Naive thymus-derived CD8-positive, alpha-beta T cell (primary cell): ENCODE results near the gene OR10C1. TPM values are rescaled to one million over a fixed set of nuclear protein-coding genes. Genes with fewer than 3 reads are reported as not detected.

ENCODE experiments used
- ATAC-seq, 2 donors: fragments of 150-1000 bp; cut with Tn5 transposase in 1 of 2; sonication (Bioruptor Pico), chemical (Tn5 transposase) in 1 of 2; 1 replicate in 1 of 2; 2 replicates in 1 of 2; pipeline ENCODE4 v1.10.0; 2021; ENCODE audit warnings: mild to moderate bottlenecking in 2 of 2, moderate library complexity in 2 of 2
- POLR2A ChIA-PET: fragments of 350-600 bp; sonication (Branson Sonifier 250); formaldehyde crosslinking; loops from one replicate; lab custom pipeline; 2021; ENCODE audit warnings: antibody characterized with exemption; lab: Charles Lee
- DNase-seq, 10 donors: peaks; one replicate each; pipeline versions ENCODE4 v3.0.0 to v3.0.0-alpha.2; 2020 to 2022
- H3K27ac Mint-ChIP-seq, 10 donors: one replicate each; pipeline ENCODE4 v1.8.0; 2020 to 2022; ENCODE audit warnings: mild to moderate bottlenecking in 10 of 10, mixed read lengths in 10 of 10, moderate library complexity in 4 of 10, inconsistent platforms in 1 of 10
- H3K27me3 Mint-ChIP-seq, 5 donors: one replicate each; pipeline ENCODE4 v1.8.0; 2021 to 2022; ENCODE audit warnings: mixed read lengths in 5 of 5
- H3K36me3 Mint-ChIP-seq, 3 donors: one replicate each; pipeline ENCODE4 v1.8.0; 2020 to 2022; ENCODE audit warnings: mixed read lengths in 3 of 3, mild to moderate bottlenecking in 2 of 3, inconsistent platforms in 1 of 3
- H3K4me1 Mint-ChIP-seq, 4 donors: one replicate each; pipeline ENCODE4 v1.8.0; 2021 to 2022; ENCODE audit warnings: mixed read lengths in 4 of 4
- H3K4me3 Mint-ChIP-seq, 10 donors: one replicate each; pipeline ENCODE4 v1.8.0; 2020 to 2022; ENCODE audit warnings: mild to moderate bottlenecking in 10 of 10, mixed read lengths in 10 of 10, moderate library complexity in 6 of 10, inconsistent platforms in 1 of 10
- H3K9me3 Mint-ChIP-seq, 9 donors: one replicate each; pipeline ENCODE4 v1.8.0; 2020 to 2022; ENCODE audit warnings: mixed read lengths in 9 of 9, mild to moderate bottlenecking in 3 of 9, inconsistent platforms in 1 of 9, moderate library complexity in 1 of 9
- polyA plus RNA-seq, 3 donors: library from polyadenylated mRNA; unstranded; fragments of 300-500 nt; fragmentation: Illumina TruSeq; gene quantifications; one replicate each; pipeline ENCODE4 v1.2.3, GENCODE V29; 2021
- total RNA-seq, 8 experiments: library from RNA in 2 of 8; stranded (reverse) in 2 of 8; gene quantifications; one replicate each; pipeline ENCODE4 v1.2.3 and lab custom pipeline; 2021 to 2026

OR10C1 gene
- total and polyA plus RNA-seq, 5 experiments from 2014 or later, result not detected

DNA sequence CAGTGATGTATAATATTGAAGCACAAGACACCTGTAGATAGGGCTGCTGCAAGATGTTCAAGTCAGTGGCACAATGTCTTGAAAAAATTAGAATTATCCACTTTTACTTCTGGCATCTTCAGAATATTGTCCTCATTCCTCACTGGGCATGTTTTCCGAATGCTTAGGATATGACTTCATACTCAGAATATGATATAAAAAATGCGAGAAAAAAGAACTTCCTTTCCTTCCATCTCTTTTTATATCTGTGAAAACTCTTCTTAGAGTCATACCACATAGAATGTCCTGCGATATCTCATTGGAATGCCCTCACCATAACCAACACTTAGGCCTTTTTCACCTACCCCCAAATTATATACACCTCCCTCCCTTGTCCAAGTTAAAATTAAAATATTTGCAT, 44.1 kb downstream of the OR10C1 start:
- Mint-ChIP-seq H3K27me3 (peaks cover 10 to 21% (median 15%) of the 10 kb centered on the region in 5 donors), H3K36me3 (peaks cover 0 to 2% (median 0%) of the 10 kb centered on the region in 3 donors), H3K9me3 (peaks cover 0 to 10% (median 1%) of the 10 kb centered on the region in 9 donors), H3K4me3 (no peak overlapping the region), H3K27ac (no peak overlapping the region), H3K4me1 (no peaks in the 10 kb centered on the region)
- ATAC-seq, result no peak
- DNase-seq, result no peak
- POLR2A ChIA-PET, result no interaction called here

DNA sequence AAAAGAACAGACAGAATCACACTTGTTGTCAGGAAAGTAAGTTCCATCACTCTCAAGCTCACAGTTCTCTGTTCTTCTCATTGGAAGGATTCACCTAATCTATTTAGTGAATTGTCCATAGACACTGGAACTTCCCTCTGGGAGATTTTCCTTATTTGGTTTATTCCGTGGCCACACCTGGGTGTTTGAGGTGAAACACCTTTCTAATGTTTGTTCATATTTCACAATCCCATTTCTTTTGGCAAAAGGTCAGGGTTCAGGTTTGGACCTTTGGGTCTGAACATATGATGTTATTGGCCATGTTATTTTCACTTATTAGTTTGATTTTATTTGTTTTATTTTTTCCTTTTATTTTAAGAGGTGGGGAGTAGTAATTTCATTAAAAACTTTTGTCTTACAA, 44.6 kb downstream of the OR10C1 start:
- Mint-ChIP-seq H3K36me3 (peaks cover 0 to 2% (median 0%) of the 10 kb centered on the region in 3 donors), H3K27me3 (peaks cover 10 to 21% (median 15%) of the 10 kb centered on the region in 5 donors), H3K4me1 (no peaks in the 10 kb centered on the region), H3K27ac (no peak overlapping the region), H3K4me3 (no peak overlapping the region), H3K9me3 (peaks cover 0 to 10% (median 1%) of the 10 kb centered on the region in 9 donors)
- POLR2A ChIA-PET, result no interaction called here
- ATAC-seq (no peak), DNase-seq (no peak)

DNA sequence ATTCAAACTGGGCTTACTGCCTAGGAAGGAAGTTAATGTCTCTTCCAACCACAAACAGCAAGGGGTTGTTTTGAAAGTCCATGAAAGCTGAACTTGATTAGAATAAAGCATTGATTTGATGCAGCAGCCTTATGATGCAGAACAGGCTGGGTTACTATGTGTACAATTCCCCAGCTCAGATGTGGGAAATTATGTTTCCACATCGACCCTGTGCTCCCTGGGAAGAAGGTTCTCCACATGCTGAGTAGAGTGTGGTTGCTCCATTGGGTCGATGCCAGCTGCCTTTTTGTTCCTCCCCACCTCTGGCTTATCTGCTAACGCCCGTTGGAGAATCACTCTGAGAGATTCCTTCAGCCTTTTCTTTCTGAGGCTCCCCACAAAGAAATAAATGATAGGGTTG, 47.5 kb downstream of the OR10C1 start:
- Mint-ChIP-seq H3K36me3 (peaks cover 0 to 2% (median 0%) of the 10 kb centered on the region in 3 donors), H3K4me3 (no peak overlapping the region), H3K27me3 (peaks cover 13 to 30% (median 20%) of the 10 kb centered on the region in 5 donors), H3K9me3 (peaks cover 0 to 10% (median 0%) of the 10 kb centered on the region in 9 donors), H3K4me1 (peaks cover 0 to 2% (median 0%) of the 10 kb centered on the region in 4 donors), H3K27ac (no peak overlapping the region)
- no peak for ATAC-seq
- POLR2A ChIA-PET, result no interaction called here
- no peak for DNase-seq

DNA sequence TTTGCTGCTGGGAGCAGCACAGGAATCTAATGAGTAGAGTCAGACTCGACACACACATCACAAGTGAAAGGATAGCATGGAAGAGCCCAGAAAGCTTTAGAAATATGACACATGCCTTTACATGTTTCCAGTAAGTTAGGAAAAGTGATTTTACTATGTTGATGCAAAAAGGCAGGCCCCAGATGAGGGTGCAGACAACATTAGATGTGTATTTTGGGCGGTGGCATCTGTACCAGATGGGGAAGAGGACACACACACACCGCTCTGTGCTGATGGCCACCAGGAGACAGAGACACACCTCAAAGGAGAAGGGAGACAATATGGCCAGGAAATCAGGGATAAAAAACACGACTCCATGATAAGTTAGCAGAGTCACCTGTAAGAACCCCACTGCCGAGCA, 48.0 kb downstream of the OR10C1 start:
- Mint-ChIP-seq H3K27ac (no peak overlapping the region), H3K4me3 (no peak overlapping the region), H3K4me1 (peaks cover 0 to 2% (median 0%) of the 10 kb centered on the region in 4 donors), H3K36me3 (peaks cover 0 to 2% (median 0%) of the 10 kb centered on the region in 3 donors), H3K27me3 (peaks cover 12 to 30% (median 19%) of the 10 kb centered on the region in 5 donors), H3K9me3 (peaks cover 0 to 5% (median 0%) of the 10 kb centered on the region in 9 donors)
- no peak for ATAC-seq
- POLR2A ChIA-PET, result no interaction called here
- DNase-seq, result no peak

DNA sequence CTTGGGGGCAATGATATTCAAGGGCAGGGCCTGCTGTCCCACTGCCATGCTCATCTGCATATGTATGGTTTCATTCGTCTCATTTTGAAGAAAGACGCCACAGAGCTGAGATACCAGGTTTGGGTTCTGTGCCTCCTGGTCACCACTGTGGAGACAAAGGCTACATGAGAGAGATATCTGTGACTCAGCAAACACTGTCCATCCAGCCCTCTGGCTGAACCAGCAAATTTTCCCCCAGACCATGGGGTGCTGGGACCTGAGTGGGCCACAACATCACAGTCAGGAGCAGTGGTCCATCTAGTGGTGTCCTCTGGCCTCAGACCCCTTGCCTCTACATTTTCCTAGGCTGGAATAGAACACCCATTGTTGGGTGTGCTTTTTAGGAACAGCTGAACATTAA, 48.6 kb downstream of the OR10C1 start, which contains the start of gene MAS1L:
MAS1L (minus strand) TSS at position 297 of the 400 bp plus-strand sequence; CDS start at position 243, 54 bp downstream.
- no peak for DNase-seq
- POLR2A ChIA-PET, result no interaction called here
- Mint-ChIP-seq H3K27ac (no peak within 1 kb of the TSS), H3K4me3 (no peak within 1 kb of the TSS), H3K9me3 (peaks cover 0 to under 1% (median 0%) of the 10 kb centered on the region in 9 donors), H3K36me3 (peaks cover 0 to 2% (median 0%) of the 10 kb centered on the region in 3 donors), H3K27me3 (peaks cover 11 to 30% (median 16%) of the 10 kb centered on the region in 5 donors), H3K4me1 (peaks cover 0 to 2% (median 0%) of the 10 kb centered on the region in 4 donors)
- ATAC-seq, result no peak

DNA sequence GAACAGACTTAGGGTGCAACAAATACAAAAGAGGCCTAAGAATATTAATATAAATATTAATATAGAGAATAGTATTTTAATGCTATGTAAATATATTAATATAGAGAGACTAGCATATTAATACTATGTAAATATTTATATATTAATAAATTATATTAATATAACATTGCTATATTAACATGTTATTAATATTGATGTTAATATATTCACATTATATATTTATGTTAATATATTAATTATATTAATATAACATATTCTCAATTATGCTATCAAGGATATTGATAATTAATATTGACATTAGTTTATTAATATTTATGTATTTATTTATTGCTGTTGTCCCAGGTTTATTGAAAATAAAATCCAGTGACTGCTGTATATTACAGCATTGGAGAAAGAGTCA, 49.8 kb downstream of the OR10C1 start:
- Mint-ChIP-seq H3K4me1 (peaks cover 0 to 2% (median 0%) of the 10 kb centered on the region in 4 donors), H3K9me3 (no peaks in the 10 kb centered on the region), H3K4me3 (no peak overlapping the region), H3K27me3 (peaks cover 14 to 30% (median 19%) of the 10 kb centered on the region in 5 donors), H3K27ac (no peak overlapping the region), H3K36me3 (no peaks in the 10 kb centered on the region)
- DNase-seq (no peak), ATAC-seq (no peak)
- POLR2A ChIA-PET, result no interaction called here

DNA sequence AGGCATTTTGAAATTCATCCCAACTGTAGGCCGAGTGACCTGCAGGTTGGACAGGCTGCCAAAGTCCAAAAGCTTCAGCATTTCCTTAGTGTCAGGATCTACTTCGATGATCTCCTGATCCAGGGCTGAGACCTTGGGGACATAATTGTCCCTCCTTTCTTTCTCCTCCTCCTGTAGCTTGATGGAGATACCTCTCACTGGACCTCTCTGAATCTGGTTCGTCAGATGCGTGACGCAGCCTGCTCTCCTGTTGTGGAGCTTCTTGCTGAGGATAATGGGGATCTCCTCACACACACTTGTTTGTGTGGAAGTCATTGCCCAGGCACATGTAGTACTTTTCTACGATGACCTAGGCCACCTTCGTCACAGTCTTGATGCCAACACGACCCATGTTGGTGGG, 50.2 kb downstream of the OR10C1 start:
- POLR2A ChIA-PET, result no interaction called here
- no peaks in the 10 kb centered on the region for H3K9me3 Mint-ChIP-seq
- ATAC-seq, result no peak
- no peaks in the 10 kb centered on the region for H3K36me3 Mint-ChIP-seq
- peaks cover 0 to 2% (median 0%) of the 10 kb centered on the region in 4 donors for H3K4me1 Mint-ChIP-seq
- no peak overlapping the region for H3K27ac Mint-ChIP-seq
- no peak overlapping the region for H3K4me3 Mint-ChIP-seq
- H3K27me3 Mint-ChIP-seq, result peaks cover 14 to 30% (median 19%) of the 10 kb centered on the region in 5 donors
- DNase-seq, result no peak

DNA sequence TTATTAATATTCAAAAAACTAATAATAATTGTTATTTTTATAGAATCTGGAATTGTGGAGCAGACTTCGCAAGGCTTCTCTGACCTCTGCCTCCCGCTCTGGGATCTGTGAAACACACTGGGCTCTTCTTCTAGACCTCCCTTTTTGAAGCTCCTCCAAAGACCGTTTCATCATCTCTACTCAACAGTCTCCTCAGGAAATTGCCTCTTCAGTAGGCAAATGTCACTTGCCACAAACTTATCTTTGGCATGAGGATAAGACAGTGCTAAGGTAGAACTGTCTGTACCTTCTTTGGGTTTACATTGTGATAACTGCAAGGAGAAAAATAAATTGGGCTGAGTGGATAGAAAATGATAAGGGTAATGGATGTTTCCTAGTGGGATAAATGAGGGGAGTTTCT, 50.9 kb downstream of the OR10C1 start:
- Mint-ChIP-seq H3K36me3 (no peaks in the 10 kb centered on the region), H3K4me3 (no peak overlapping the region), H3K27ac (peak overlapping the region in 1 of 10 donors; percentile 1), H3K9me3 (no peaks in the 10 kb centered on the region), H3K4me1 (peaks cover 0 to 2% (median 0%) of the 10 kb centered on the region in 4 donors), H3K27me3 (peaks cover 14 to 30% (median 22%) of the 10 kb centered on the region in 5 donors)
- ATAC-seq, result no peak
- no peak for DNase-seq
- POLR2A ChIA-PET, result no interaction called here

DNA sequence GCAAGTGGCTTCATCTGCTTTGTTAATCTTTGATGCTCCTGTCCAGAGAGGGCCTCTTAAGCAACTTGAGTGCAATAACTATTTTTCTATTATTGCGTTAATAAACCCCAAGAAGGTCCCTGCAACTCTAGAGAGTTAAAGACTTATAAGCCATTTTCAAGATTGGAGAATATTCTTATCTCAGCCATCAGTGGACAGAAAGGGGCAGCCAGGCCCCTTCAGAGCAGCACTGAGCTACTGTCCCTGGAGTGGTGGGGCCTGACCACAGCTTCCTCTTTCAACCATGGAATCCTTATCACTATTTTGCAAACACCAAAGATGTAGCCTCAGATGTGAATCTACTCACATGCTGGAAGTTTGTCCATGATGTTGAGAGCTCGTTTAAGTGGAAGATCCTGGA, 51.4 kb downstream of the OR10C1 start:
- peaks cover 15 to 30% (median 24%) of the 10 kb centered on the region in 5 donors for H3K27me3 Mint-ChIP-seq
- no peak overlapping the region for H3K27ac Mint-ChIP-seq
- H3K36me3 Mint-ChIP-seq, result no peaks in the 10 kb centered on the region
- POLR2A ChIA-PET, result no interaction called here
- no peaks in the 10 kb centered on the region for H3K9me3 Mint-ChIP-seq
- H3K4me3 Mint-ChIP-seq, result no peak overlapping the region
- H3K4me1 Mint-ChIP-seq, result peaks cover 0 to 2% (median 0%) of the 10 kb centered on the region in 4 donors
- ATAC-seq, result no peak
- DNase-seq, result no peak

Other genes with a start within 250 kb of the OR10C1 start
- not detected for gene OR14J1, start 137.6 kb upstream of the OR10C1 start, total RNA-seq
- not detected for gene OR14J1, start 137.6 kb upstream of the OR10C1 start, polyA plus RNA-seq
- not detected for gene OR5V1, start 70.4 kb upstream of the OR10C1 start, total RNA-seq
- gene OR5V1, start 70.4 kb upstream of the OR10C1 start, polyA plus RNA-seq, result not detected
- gene OR12D3, start 64.0 kb upstream of the OR10C1 start, total RNA-seq, result not detected
- not detected for gene OR12D3, start 64.0 kb upstream of the OR10C1 start, polyA plus RNA-seq
- not detected for gene OR12D2, start 43.7 kb upstream of the OR10C1 start, total RNA-seq
- gene OR12D2, start 43.7 kb upstream of the OR10C1 start, polyA plus RNA-seq, result not detected
- not detected for gene OR12D1, start 24.4 kb upstream of the OR10C1 start, total RNA-seq
- not detected for gene OR12D1, start 24.4 kb upstream of the OR10C1 start, polyA plus RNA-seq
- not detected for gene OR11A1, start 17.8 kb downstream of the OR10C1 start, total RNA-seq
- gene OR11A1, start 17.8 kb downstream of the OR10C1 start, polyA plus RNA-seq, result not detected
- gene OR2H1, start 17.8 kb downstream of the OR10C1 start, total RNA-seq, result not detected
- not detected for gene OR2H1, start 17.8 kb downstream of the OR10C1 start, polyA plus RNA-seq
- not detected for gene MAS1L, start 48.6 kb downstream of the OR10C1 start, total RNA-seq
- gene MAS1L, start 48.6 kb downstream of the OR10C1 start, polyA plus RNA-seq, result not detected
- not detected for gene UBD, start 120.4 kb downstream of the OR10C1 start, total RNA-seq
- gene UBD, start 120.4 kb downstream of the OR10C1 start, polyA plus RNA-seq, result not detected
- gene OR2H2, start 145.8 kb downstream of the OR10C1 start, total RNA-seq, result not detected
- gene OR2H2, start 145.8 kb downstream of the OR10C1 start, polyA plus RNA-seq, result not detected
- 10 to 100 TPM; 33.3 to 36.4 TPM for gene GABBR1, start 193.9 kb downstream of the OR10C1 start, total RNA-seq
- under 1 TPM; 0.46 to 0.92 (median 0.64) TPM for gene GABBR1, start 193.9 kb downstream of the OR10C1 start, polyA plus RNA-seq
- gene MOG, start 217.8 kb downstream of the OR10C1 start, total RNA-seq, result not detected
- not detected for gene MOG, start 217.8 kb downstream of the OR10C1 start, polyA plus RNA-seq
- gene ZFP57, start 241.8 kb downstream of the OR10C1 start, total RNA-seq, result 1 to 10 TPM; 4.6 to 5.6 TPM
- 1 to 10 TPM in 1 of 3 donors, not detected in 2; 1.8 TPM for gene ZFP57, start 241.8 kb downstream of the OR10C1 start, polyA plus RNA-seq